ENCODE measurements around the gene ELL. TPM values are rescaled to one million over a fixed set of nuclear protein-coding genes. Genes with fewer than 3 reads are reported as not detected.

Gene ELL
- total RNA-seq, 1 experiment from 2014 or later: 21.0 TPM

DNA sequence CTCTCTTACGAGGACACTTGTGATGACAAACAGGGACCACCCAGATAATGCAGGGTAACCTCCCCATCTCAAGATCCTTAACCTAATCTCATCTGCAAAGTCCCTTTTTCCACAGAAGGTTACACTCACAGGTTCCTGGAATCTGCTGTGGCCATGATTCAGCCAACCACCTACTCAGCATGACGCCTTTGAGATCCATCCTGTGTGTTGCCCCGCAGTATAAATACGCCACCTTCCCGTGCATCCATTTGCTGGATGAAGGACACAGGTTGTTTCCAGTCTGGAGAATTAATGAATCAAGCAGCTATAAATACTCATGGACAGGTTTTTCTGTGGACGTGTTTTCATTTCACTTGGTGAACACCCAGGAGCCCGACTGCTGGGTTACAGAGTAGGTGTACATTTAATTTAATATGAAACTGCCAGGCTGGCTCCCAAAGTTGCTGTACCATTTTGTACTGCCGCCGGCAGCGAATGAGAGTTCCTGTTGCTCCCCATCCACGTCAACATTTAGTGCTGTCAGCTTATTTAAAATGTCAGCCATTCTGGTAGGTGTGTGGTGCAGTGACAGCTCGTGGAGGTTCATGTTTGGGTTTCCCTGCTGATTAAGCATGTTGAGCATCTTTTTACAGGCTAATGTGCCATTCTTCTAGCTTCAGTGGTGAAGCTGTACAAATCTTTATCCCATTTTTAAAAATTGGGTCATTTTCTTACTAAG is 40.2 kb downstream of the ELL start:
- ChIA-PET CTCF (no interaction called here), POLR2A (ENCODE audit: unreplicated experiment) (interaction anchor here (0.7 kb wide), 1 partner anchor 924 kb away, joined by 8 read pairs; the partner anchor contains the start of gene GATAD2A)
- peaks cover 20% of the 10 kb centered on the region for H4K20me1 ChIP-seq (ENCODE audit: low read length)

DNA sequence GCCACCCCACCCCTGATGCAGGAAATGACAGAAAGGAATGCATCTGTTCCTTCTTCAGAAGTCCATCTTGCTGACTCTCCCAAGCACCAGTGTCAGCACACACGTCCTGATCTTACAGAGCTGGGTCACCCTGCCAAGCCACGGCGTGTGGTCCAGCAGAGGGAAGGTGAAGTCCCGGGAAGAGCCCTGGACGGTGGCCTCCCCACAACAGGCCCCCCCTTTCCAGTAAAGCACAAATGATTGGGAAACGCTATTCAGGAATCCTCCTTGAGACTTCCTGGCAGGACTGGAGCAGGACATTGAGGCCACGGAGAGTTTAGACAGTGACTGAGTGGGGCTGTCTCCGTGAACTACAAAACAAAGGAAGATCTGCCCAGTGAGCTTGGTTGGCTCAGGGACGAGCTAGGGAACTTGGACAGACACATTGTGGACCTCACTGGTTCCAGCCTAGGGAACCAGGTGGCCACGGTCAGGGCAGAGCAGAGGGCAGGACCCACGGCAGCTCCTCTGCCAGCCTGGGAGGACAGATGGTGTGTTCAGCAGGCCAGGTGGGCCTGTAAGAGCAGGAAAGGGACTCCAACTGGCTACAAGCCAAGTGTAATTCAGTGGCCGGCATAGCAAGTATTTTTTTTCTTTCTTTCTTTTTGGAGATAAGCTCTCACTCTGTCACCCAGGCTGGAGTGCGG is 41.7 kb downstream of the ELL start:
- ChIA-PET POLR2A (ENCODE audit: unreplicated experiment) (no interaction called here), CTCF (no interaction called here)
- TF ChIP-seq EZH2 (IDR thresholded peaks at IDR 0.05; ENCODE audit: low read length, unreplicated experiment) (no peak), EZH2phosphoT487 (IDR thresholded peaks at IDR 0.05; ENCODE audit: borderline replicate concordance, low read length) (no peak)
- TF ChIP-seq, protein P1, sequence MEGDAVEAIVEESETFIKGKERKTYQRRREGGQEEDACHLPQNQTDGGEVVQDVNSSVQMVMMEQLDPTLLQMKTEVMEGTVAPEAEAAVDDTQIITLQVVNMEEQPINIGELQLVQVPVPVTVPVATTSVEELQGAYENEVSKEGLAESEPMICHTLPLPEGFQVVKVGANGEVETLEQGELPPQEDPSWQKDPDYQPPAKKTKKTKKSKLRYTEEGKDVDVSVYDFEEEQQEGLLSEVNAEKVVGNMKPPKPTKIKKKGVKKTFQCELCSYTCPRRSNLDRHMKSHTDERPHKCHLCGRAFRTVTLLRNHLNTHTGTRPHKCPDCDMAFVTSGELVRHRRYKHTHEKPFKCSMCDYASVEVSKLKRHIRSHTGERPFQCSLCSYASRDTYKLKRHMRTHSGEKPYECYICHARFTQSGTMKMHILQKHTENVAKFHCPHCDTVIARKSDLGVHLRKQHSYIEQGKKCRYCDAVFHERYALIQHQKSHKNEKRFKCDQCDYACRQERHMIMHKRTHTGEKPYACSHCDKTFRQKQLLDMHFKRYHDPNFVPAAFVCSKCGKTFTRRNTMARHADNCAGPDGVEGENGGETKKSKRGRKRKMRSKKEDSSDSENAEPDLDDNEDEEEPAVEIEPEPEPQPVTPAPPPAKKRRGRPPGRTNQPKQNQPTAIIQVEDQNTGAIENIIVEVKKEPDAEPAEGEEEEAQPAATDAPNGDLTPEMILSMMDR (conservative IDR thresholded peaks at IDR 0.05; ENCODE audit: low read depth, low read length): no peak
- Histone ChIP-seq H3K4me3 (ENCODE audit: low read length) (no peak overlapping the region), H3K9ac (ENCODE audit: low read length) (no peak overlapping the region), H3K79me2 (ENCODE audit: low read length) (peaks cover 97% of the 10 kb centered on the region), H4K20me1 (ENCODE audit: low read length) (peaks cover 14% of the 10 kb centered on the region; the same call in 1 of the 2 replicates), H3K4me2 (ENCODE audit: low read length) (no peak overlapping the region), H3K27me3 (ENCODE audit: low read length) (no peaks in the 10 kb centered on the region), H2AFZ (ENCODE audit: low read length) (no peak overlapping the region), H3K4me1 (ENCODE audit: insufficient read depth, low read length) (peaks cover 17% of the 10 kb centered on the region), H3K27ac (ENCODE audit: low read length) (no peak overlapping the region), H3K9me2 (replicated peaks; ENCODE audit: low read length) (no peaks in the 10 kb centered on the region), H3K36me3 (ENCODE audit: low read depth, low read length) (no peaks in the 10 kb centered on the region), H3K9me3 (ENCODE audit: low read length) (no peaks in the 10 kb centered on the region), H3F3A (ENCODE audit: low read length, unreplicated experiment) (no peaks in the 10 kb centered on the region)
- ATAC-seq (no peak), DNase-seq (no peak)
- intact Hi-C loops (cut with micrococcal nuclease): no loop called here
- no TSS peak for BruUV-seq (replicated peaks)

More for the DNA sequence above, 40.2 kb downstream of the ELL start:
- no peak overlapping the region for H3K27ac ChIP-seq (ENCODE audit: low read length)
- no peak overlapping the region for H3K4me3 ChIP-seq (ENCODE audit: low read length)
- no TSS peak for BruUV-seq (replicated peaks)
- no peak overlapping the region for H3K9ac ChIP-seq (ENCODE audit: low read length)
- no peaks in the 10 kb centered on the region for H3K9me3 ChIP-seq (ENCODE audit: low read length)
- H3K4me1 ChIP-seq (ENCODE audit: insufficient read depth, low read length): peaks cover 25% of the 10 kb centered on the region
- DNase-seq (no peak), ATAC-seq (no peak)
- intact Hi-C loops (cut with micrococcal nuclease): no loop called here
- H3K79me2 ChIP-seq (ENCODE audit: low read length): peaks cover 98% of the 10 kb centered on the region
- H3K4me2 ChIP-seq (ENCODE audit: low read length): no peak overlapping the region
- no peak for TF ChIP-seq EZH2phosphoT487 (IDR thresholded peaks at IDR 0.05; ENCODE audit: borderline replicate concordance, low read length)
- no peak for TF ChIP-seq EZH2 (IDR thresholded peaks at IDR 0.05; ENCODE audit: low read length, unreplicated experiment)
- TF ChIP-seq, protein P1 (conservative IDR thresholded peaks at IDR 0.05; ENCODE audit: low read depth, low read length): no peak
- H2AFZ ChIP-seq (ENCODE audit: low read length): no peak overlapping the region
- H3F3A ChIP-seq (ENCODE audit: low read length, unreplicated experiment): no peaks in the 10 kb centered on the region
- no peaks in the 10 kb centered on the region for H3K36me3 ChIP-seq (ENCODE audit: low read depth, low read length)
- H3K9me2 ChIP-seq (replicated peaks; ENCODE audit: low read length): no peaks in the 10 kb centered on the region
- no peaks in the 10 kb centered on the region for H3K27me3 ChIP-seq (ENCODE audit: low read length)

Measured in PC-3 (cell line).